ENCODE results near the gene ABCA9.

- TF ChIP-seq CTCF (IDR thresholded peaks at IDR 0.05 in 4 of 5, conservative IDR thresholded peaks at IDR 0.05 in 1 of 5) = no peak
- no peak for TF ChIP-seq POLR2A (IDR thresholded peaks at IDR 0.05)
Measured at GRCh38 chr17:69086641-69087040, 25.9 kb upstream of the ABCA9 start.
